H1 (cell line): ENCODE results near the gene ABCG5. TPM values are rescaled to one million over a fixed set of nuclear protein-coding genes. Genes with fewer than 3 reads are reported as not detected.

Experiments
- CTCF ChIA-PET: fragments of 300-600 bp; sonication (Branson Sonifier 250); formaldehyde crosslinking; loops from one replicate; lab custom pipeline; 2021; ENCODE audit not compliant: partially characterized antibody; lab: Charles Lee
- POLR2A ChIA-PET: fragments of 300-600 bp; sonication (Branson Sonifier 250); formaldehyde crosslinking; loops from one replicate; lab custom pipeline; 2021; ENCODE audit warnings: inconsistent platforms; ENCODE audit not compliant: partially characterized antibody; lab: Charles Lee
- DNase-seq, 2 experiments: peaks; one replicate each; pipeline versions ENCODE4 v3.0.0 to v3.0.0-alpha.2; 2010 to 2022; ENCODE audit warnings: low spot score in 2 of 2, low read depth in 1 of 2, mixed read lengths in 1 of 2
- FAIRE-seq: peaks from 2 replicates; lab custom pipeline; 2011; peaks lifted over from hg19 to GRCh38; lab: Jason Lieb, UNC
- H2AFZ ChIP-seq: 2 replicates; pipeline ENCODE4 v1.8.1; 2012; ENCODE audit warnings: low read length, inconsistent platforms
- H2AK5ac ChIP-seq: 2 replicates; pipeline ENCODE4 v1.6.1; 2013; ENCODE audit warnings: low read depth, low read length
- H2BK120ac ChIP-seq: replicated peaks from 2 replicates; pipeline ENCODE3; 2013; ENCODE audit warnings: low read depth, low read length, inconsistent platforms
- H2BK12ac ChIP-seq: 2 replicates; pipeline ENCODE4 v1.6.1; 2013; ENCODE audit warnings: low read depth, low read length
- H2BK15ac ChIP-seq: 2 replicates; pipeline ENCODE4 v1.6.1; 2013; ENCODE audit warnings: low read length
- H2BK20ac ChIP-seq: 2 replicates; pipeline ENCODE4 v1.6.1; 2013; ENCODE audit warnings: low read length
- H2BK5ac ChIP-seq: 2 replicates; pipeline ENCODE4 v1.6.1; 2013; ENCODE audit warnings: low read depth, low read length
- H3K14ac ChIP-seq: 2 replicates; pipeline ENCODE4 v1.6.1; 2013; ENCODE audit warnings: inconsistent platforms; ENCODE audit not compliant: insufficient read length
- H3K18ac ChIP-seq: 2 replicates; pipeline ENCODE4 v1.6.1; 2013; ENCODE audit warnings: low read length; ENCODE audit errors: extremely low read depth
- H3K23ac ChIP-seq: 2 replicates; pipeline ENCODE4 v1.6.1; 2013; ENCODE audit warnings: inconsistent platforms; ENCODE audit not compliant: insufficient read length
- H3K23me2 ChIP-seq: 2 replicates; pipeline ENCODE4 v1.6.1; 2013; ENCODE audit warnings: low read depth, low read length
- H3K27ac ChIP-seq: 2 replicates; pipeline ENCODE4 v1.6.1; 2011; ENCODE audit warnings: low read depth, low read length, inconsistent platforms
- H3K27me3 ChIP-seq, 4 experiments: replicated peaks in 1 of 4; 1 replicate in 1 of 4; 2 replicates in 3 of 4; pipeline versions ENCODE4 v1.6.1 to v1.8.1; 2011 to 2013; ENCODE audit warnings: low read length in 3 of 4, mild to moderate bottlenecking in 3 of 4, inconsistent platforms in 2 of 4, mixed read lengths in 2 of 4, moderate library complexity in 1 of 4; ENCODE audit not compliant: control insufficient read depth in 3 of 4, insufficient read depth in 3 of 4; ENCODE audit errors: extremely low read depth in 1 of 4
- H3K36me3 ChIP-seq, 4 experiments: 2 replicates each; pipeline versions ENCODE4 v1.6.1 to v1.8.1; 2011 to 2013; ENCODE audit warnings: mild to moderate bottlenecking in 4 of 4, low read length in 3 of 4, moderate library complexity in 2 of 4, control low read depth in 1 of 4, inconsistent platforms in 1 of 4; ENCODE audit not compliant: insufficient read depth in 4 of 4, control insufficient read depth in 2 of 4
- H3K4ac ChIP-seq: replicated peaks from 2 replicates; pipeline ENCODE3; 2013; ENCODE audit warnings: low read length, low read depth, mixed read lengths, inconsistent platforms; ENCODE audit not compliant: insufficient read length
- H3K4me1 ChIP-seq, 4 experiments: replicated peaks in 1 of 4; 1 replicate in 1 of 4; 2 replicates in 3 of 4; pipeline versions ENCODE4 v1.6.1 to v1.8.1; 2011 to 2013; ENCODE audit warnings: low read length in 3 of 4, inconsistent platforms in 2 of 4, mixed read lengths in 1 of 4; ENCODE audit not compliant: insufficient read depth in 4 of 4, control insufficient read depth in 3 of 4
- H3K4me2 ChIP-seq, 2 experiments: 2 replicates each; pipeline versions ENCODE4 v1.6.1 to v1.8.1; 2011 to 2013; ENCODE audit warnings: low read depth in 2 of 2, low read length in 2 of 2, control low read depth in 1 of 2, inconsistent platforms in 1 of 2, mild to moderate bottlenecking in 1 of 2; ENCODE audit not compliant: insufficient read depth in 1 of 2
- H3K4me3 ChIP-seq, 4 experiments: fragments of 200-600, 300-600 bp in 1 of 4; sonication (generic), shearing (Covaris generic), sonication (Bioruptor Twin) in 1 of 4; 2 replicates each; pipeline versions ENCODE4 v1.5.1 to v1.8.1; 2011 to 2016; ENCODE audit warnings: low read length in 4 of 4, low read depth in 3 of 4, control low read depth in 2 of 4, inconsistent platforms in 2 of 4, mild to moderate bottlenecking in 2 of 4, mixed read lengths in 1 of 4, moderate library complexity in 1 of 4; ENCODE audit not compliant: insufficient read depth in 2 of 4; ENCODE audit errors: extremely low read depth in 1 of 4
- H3K56ac ChIP-seq: replicated peaks from 2 replicates; pipeline ENCODE3; 2013; ENCODE audit warnings: low read depth, mild to moderate bottlenecking, mixed read lengths, low read length, inconsistent platforms; ENCODE audit not compliant: insufficient read length
- H3K79me1 ChIP-seq: 2 replicates; pipeline ENCODE4 v1.6.1; 2013; ENCODE audit warnings: low read depth, low read length, control low read depth
- H3K79me2 ChIP-seq, 2 experiments: 2 replicates each; pipeline versions ENCODE4 v1.6.1 to v1.8.1; 2012 to 2013; ENCODE audit warnings: low read length in 2 of 2, mild to moderate bottlenecking in 2 of 2, inconsistent platforms in 1 of 2; ENCODE audit not compliant: insufficient read depth in 2 of 2, control insufficient read depth in 1 of 2
- H3K9ac ChIP-seq, 4 experiments: replicated peaks in 1 of 4; 1 replicate in 1 of 4; 2 replicates in 3 of 4; pipeline versions ENCODE4 v1.6.1 to v1.8.1; 2011 to 2013; ENCODE audit warnings: low read depth in 3 of 4, low read length in 3 of 4, control low read depth in 2 of 4, mild to moderate bottlenecking in 2 of 4, moderate library complexity in 2 of 4, inconsistent platforms in 1 of 4; ENCODE audit errors: extremely low read depth in 1 of 4
- H3K9me3 ChIP-seq, 2 experiments: 2 replicates each; pipeline versions ENCODE4 v1.6.1 to v1.8.1; 2012 to 2013; ENCODE audit warnings: mild to moderate bottlenecking in 2 of 2, moderate library complexity in 2 of 2, control low read depth in 1 of 2, inconsistent platforms in 1 of 2, low read depth in 1 of 2, low read length in 1 of 2, mixed read lengths in 1 of 2; ENCODE audit not compliant: insufficient read depth in 2 of 2
- H4K20me1 ChIP-seq, 2 experiments: replicated peaks in 1 of 2; 2 replicates each; pipeline versions ENCODE3 to v1.8.1; 2011 to 2013; ENCODE audit warnings: inconsistent platforms in 2 of 2, low read length in 2 of 2, mild to moderate bottlenecking in 1 of 2; ENCODE audit not compliant: insufficient read depth in 2 of 2, control insufficient read depth in 1 of 2
- H4K5ac ChIP-seq: 2 replicates; pipeline ENCODE4 v1.6.1; 2013; ENCODE audit warnings: low read length, low read depth, mixed read lengths, inconsistent platforms; ENCODE audit not compliant: insufficient read length
- H4K8ac ChIP-seq: 2 replicates; pipeline ENCODE4 v1.8.0; 2013; ENCODE audit warnings: mild to moderate bottlenecking, moderate library complexity, low read length, inconsistent platforms; ENCODE audit not compliant: insufficient read depth; ENCODE audit errors: extremely low read depth
- H4K91ac ChIP-seq: replicated peaks from 2 replicates; pipeline ENCODE3; 2013; ENCODE audit warnings: low read length, mixed read lengths, inconsistent platforms; ENCODE audit not compliant: insufficient read length
- CBX5 ChIP-seq: fragments of 300-800, 300-1000 bp; sonication (generic); IDR thresholded peaks from 2 replicates; pipeline ENCODE4 v1.7.1; 2016; ENCODE audit warnings: antibody characterized with exemption, low read length, low read depth
- CHD2 ChIP-seq: IDR thresholded peaks from 2 replicates; pipeline ENCODE4 v1.6.1; 2012; ENCODE audit warnings: low read length, improper control_type of control experiment
- CTBP2 ChIP-seq: IDR thresholded peaks from 2 replicates; pipeline ENCODE4 v1.7.0; 2011; ENCODE audit warnings: borderline replicate concordance, mild to moderate bottlenecking, moderate library complexity, mixed read lengths, low read length; ENCODE audit not compliant: insufficient read depth, insufficient read length
- POU5F1 ChIP-seq: IDR thresholded peaks from 2 replicates; pipeline ENCODE4 v1.6.1; 2011; ENCODE audit warnings: low read depth, mild to moderate bottlenecking, low read length, moderate library complexity
- RBBP5 ChIP-seq: IDR thresholded peaks from 2 replicates; pipeline ENCODE4 v1.7.1; 2012; ENCODE audit warnings: low read depth, mild to moderate bottlenecking, inconsistent platforms, low read length, moderate library complexity, borderline replicate concordance
- RFX5 ChIP-seq: IDR thresholded peaks from 2 replicates; pipeline ENCODE4 v1.6.1; 2011; ENCODE audit warnings: low read depth, low read length, improper control_type of control experiment, borderline replicate concordance
- RXRA ChIP-seq: IDR thresholded peaks from 2 replicates; pipeline ENCODE4 v1.6.1; 2011; ENCODE audit warnings: low read depth, mild to moderate bottlenecking, low read length, moderate library complexity; ENCODE audit not compliant: insufficient read depth
- SIRT6 ChIP-seq: IDR thresholded peaks from one replicate; pipeline ENCODE4 v1.7.1; 2012; ENCODE audit warnings: low read length, inconsistent platforms
- SP2 ChIP-seq: IDR thresholded peaks from 2 replicates; pipeline ENCODE4 v1.6.1; 2012; ENCODE audit warnings: mild to moderate bottlenecking, low read length, inconsistent platforms
- SRF ChIP-seq: IDR thresholded peaks from 2 replicates; pipeline ENCODE4 v1.6.1; 2011; ENCODE audit warnings: mild to moderate bottlenecking, low read depth, low read length, moderate library complexity
- SUZ12 ChIP-seq: fragments of 200-600 bp; sonication (generic); IDR thresholded peaks from 2 replicates; pipeline ENCODE4 v1.6.1; 2012; ENCODE audit warnings: mild to moderate bottlenecking, inconsistent platforms, low read length, moderate library complexity, mixed read lengths
- YY1 ChIP-seq: IDR thresholded peaks from 2 replicates; pipeline ENCODE4 v1.6.1; 2011; ENCODE audit warnings: low read depth, mild to moderate bottlenecking, low read length
- WGBS, 2 experiments: shearing (Covaris generic) in 1 of 2; methylation state at CpG; one replicate each; pipeline versions ENCODE4 v1.1.6 to v1.1.7; 2013 to 2015; ENCODE audit warnings: low lambda C conversion rate in 2 of 2, mixed read lengths in 2 of 2, inconsistent platforms in 1 of 2, low coverage in 1 of 2, missing lambda C conversion rate in 1 of 2; ENCODE audit not compliant: insufficient replicate concordance in 2 of 2, insufficient coverage in 1 of 2, insufficient read length in 1 of 2; ENCODE audit errors: extremely low coverage in 1 of 2, missing lambda C conversion rate in 1 of 2; 5-methylcytosine and 5-hydroxymethylcytosine counted together
- polyA plus RNA-seq, 7 experiments: library from polyadenylated mRNA; depleted of rRNA in 3 of 7; stranded (reverse) in 5 of 7; unstranded in 2 of 7; fragments of >200 nt in 5 of 7; fragments of 200-250 nt in 2 of 7; gene quantifications; 1 replicate in 5 of 7; 2 replicates in 1 of 7; 4 replicates in 1 of 7; pipeline versions ENCODE4 v1.2.1 to v1.2.3, GENCODE V29; 2011 to 2013; ENCODE audit warnings: missing spikeins in 2 of 7, mixed read lengths in 2 of 7
- total RNA-seq: library from RNA; stranded (reverse); fragmentation: NEBNext Ultra II Directional; extraction: Animal tissue kit (Norgen Biotek cat#: 25700); gene quantifications from 2 replicates; pipeline ENCODE4 v1.2.1, GENCODE V29; 2021
- TF ChIP-seq, protein P1 (sequence below): IDR thresholded peaks from 2 replicates; pipeline ENCODE4 v1.6.1; 2011; ENCODE audit warnings: low read length, improper control_type of control experiment
- TF ChIP-seq, protein P2 (sequence below): IDR thresholded peaks from 2 replicates; pipeline ENCODE4 v1.6.1; 2012; ENCODE audit warnings: inconsistent platforms

Gene ABCG5
- total and polyA plus RNA-seq, 2 of the 8 experiments (the other 6 are each of a cell fraction or from before 2014, with no cell fraction given), result not detected

GRCh38 chr2:43810452-43810851 is 28.2 kb downstream of the ABCG5 start:
- POLR2A ChIA-PET, result no interaction called here
- no peaks in the 10 kb centered on the region for H3K9me3 ChIP-seq
- TF ChIP-seq RXRA (no peak), RBBP5 (no peak), POU5F1 (no peak), CTBP2 (no peak), YY1 (no peak), SP2 (no peak), SUZ12 (no peak), SRF (no peak), CHD2 (no peak), CBX5 (no peak), SIRT6 (no peak), RFX5 (no peak)
- TF ChIP-seq, protein P1, sequence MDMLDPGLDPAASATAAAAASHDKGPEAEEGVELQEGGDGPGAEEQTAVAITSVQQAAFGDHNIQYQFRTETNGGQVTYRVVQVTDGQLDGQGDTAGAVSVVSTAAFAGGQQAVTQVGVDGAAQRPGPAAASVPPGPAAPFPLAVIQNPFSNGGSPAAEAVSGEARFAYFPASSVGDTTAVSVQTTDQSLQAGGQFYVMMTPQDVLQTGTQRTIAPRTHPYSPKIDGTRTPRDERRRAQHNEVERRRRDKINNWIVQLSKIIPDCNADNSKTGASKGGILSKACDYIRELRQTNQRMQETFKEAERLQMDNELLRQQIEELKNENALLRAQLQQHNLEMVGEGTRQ, result no peak
- TF ChIP-seq, protein P2, sequence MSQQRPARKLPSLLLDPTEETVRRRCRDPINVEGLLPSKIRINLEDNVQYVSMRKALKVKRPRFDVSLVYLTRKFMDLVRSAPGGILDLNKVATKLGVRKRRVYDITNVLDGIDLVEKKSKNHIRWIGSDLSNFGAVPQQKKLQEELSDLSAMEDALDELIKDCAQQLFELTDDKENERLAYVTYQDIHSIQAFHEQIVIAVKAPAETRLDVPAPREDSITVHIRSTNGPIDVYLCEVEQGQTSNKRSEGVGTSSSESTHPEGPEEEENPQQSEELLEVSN, result no peak

More at GRCh38 chr2:43810452-43810851, 28.2 kb downstream of the ABCG5 start:
- no peak overlapping the region for H3K14ac ChIP-seq
- no peak overlapping the region for H3K56ac ChIP-seq
- H2AK5ac ChIP-seq, result no peak overlapping the region
- H2BK120ac ChIP-seq, result no peak overlapping the region
- no peak overlapping the region for H2BK12ac ChIP-seq
- no peak overlapping the region for H4K5ac ChIP-seq
- no peak for FAIRE-seq
- H3K4me2 ChIP-seq, result no peak overlapping the region
- H3K4ac ChIP-seq, result no peak overlapping the region
- CTCF ChIA-PET, result interaction anchor here (0.9 kb wide), 1 partner anchor 86 kb away, joined by 3 read pairs; no protein-coding TSS in a partner anchor
- no peak overlapping the region for H3K27ac ChIP-seq
- H3K4me1 ChIP-seq, result no peaks in the 10 kb centered on the region
- H3K36me3 ChIP-seq, result no peaks in the 10 kb centered on the region
- H2BK15ac ChIP-seq, result no peak overlapping the region
- H4K20me1 ChIP-seq, result no peaks in the 10 kb centered on the region
- no peak overlapping the region for H4K8ac ChIP-seq
- no peaks in the 10 kb centered on the region for H3K23me2 ChIP-seq
- H3K79me2 ChIP-seq, result no peaks in the 10 kb centered on the region
- H3K79me1 ChIP-seq, result no peaks in the 10 kb centered on the region
- H2BK20ac ChIP-seq, result no peak overlapping the region
- H4K91ac ChIP-seq, result no peak overlapping the region
- H2AFZ ChIP-seq, result no peak overlapping the region
- H3K9ac ChIP-seq, result no peak overlapping the region
- no peak overlapping the region for H3K4me3 ChIP-seq
- no peak overlapping the region for H3K18ac ChIP-seq
- WGBS, 2 experiments, result 91% methylated on average over 2 of the region's 2 CpGs; no CpG with 5 or more reads in 1 of the 2 experiments
- H2BK5ac ChIP-seq, result no peak overlapping the region
- no peak overlapping the region for H3K23ac ChIP-seq
- no peaks in the 10 kb centered on the region for H3K27me3 ChIP-seq
- no peak for DNase-seq
